Measurements from ENCODE around the gene KRTAP3-1. TPM values are rescaled to one million over a fixed set of nuclear protein-coding genes. Genes with fewer than 3 reads are reported as not detected.

The KRTAP3-1 gene
- total RNA-seq, 1 donor from 2014 or later = not detected

DNA sequence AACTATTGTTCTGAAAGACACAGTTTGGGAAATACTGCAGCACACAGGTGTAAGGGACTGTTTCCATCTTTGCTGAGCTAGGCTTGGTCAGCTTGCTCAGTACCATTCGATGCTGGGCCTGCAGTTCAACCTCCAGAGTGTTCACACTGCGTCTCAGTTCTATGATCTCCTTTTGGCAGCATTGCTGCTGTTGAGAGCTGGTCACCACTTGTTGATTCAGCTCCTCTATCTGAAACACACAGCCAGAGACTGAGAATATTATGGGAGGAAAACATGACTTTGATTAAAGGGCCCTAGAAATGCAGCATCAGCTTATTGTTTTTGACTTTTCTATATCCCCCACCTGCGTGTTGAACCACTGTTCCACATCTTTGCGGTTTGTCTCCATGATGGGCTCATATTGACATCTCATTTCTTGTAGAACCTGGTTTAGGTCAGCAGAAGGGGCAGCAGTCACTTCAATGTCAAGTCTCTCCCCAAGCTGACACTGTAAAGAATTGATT lies 46.8 kb downstream of the KRTAP3-1 start:
- H3K27me3 ChIP-seq = no peaks in the 10 kb centered on the region
- H3K9me3 ChIP-seq (ENCODE audit: low read depth) = no peaks in the 10 kb centered on the region
- no peaks in the 10 kb centered on the region for H4K20me1 ChIP-seq (ENCODE audit: low read depth)
- no peak overlapping the region for H2AFZ ChIP-seq (replicated peaks)
- no peak overlapping the region for H3K9ac ChIP-seq
- no peak for DNase-seq (ENCODE audit: low spot score)
- TF ChIP-seq EZH2phosphoT487 (IDR thresholded peaks at IDR 0.05) = no peak
- TF ChIP-seq, protein P1, sequence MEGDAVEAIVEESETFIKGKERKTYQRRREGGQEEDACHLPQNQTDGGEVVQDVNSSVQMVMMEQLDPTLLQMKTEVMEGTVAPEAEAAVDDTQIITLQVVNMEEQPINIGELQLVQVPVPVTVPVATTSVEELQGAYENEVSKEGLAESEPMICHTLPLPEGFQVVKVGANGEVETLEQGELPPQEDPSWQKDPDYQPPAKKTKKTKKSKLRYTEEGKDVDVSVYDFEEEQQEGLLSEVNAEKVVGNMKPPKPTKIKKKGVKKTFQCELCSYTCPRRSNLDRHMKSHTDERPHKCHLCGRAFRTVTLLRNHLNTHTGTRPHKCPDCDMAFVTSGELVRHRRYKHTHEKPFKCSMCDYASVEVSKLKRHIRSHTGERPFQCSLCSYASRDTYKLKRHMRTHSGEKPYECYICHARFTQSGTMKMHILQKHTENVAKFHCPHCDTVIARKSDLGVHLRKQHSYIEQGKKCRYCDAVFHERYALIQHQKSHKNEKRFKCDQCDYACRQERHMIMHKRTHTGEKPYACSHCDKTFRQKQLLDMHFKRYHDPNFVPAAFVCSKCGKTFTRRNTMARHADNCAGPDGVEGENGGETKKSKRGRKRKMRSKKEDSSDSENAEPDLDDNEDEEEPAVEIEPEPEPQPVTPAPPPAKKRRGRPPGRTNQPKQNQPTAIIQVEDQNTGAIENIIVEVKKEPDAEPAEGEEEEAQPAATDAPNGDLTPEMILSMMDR (IDR thresholded peaks at IDR 0.05) = no peak
- TF ChIP-seq EZH2 (IDR thresholded peaks at IDR 0.05) = no peak
- no peaks in the 10 kb centered on the region for H3K36me3 ChIP-seq
- Mint-ChIP-seq H3K27me3 (ENCODE audit: insufficient read depth, low read depth) (no peaks in the 10 kb centered on the region), H3K9me3 (no peaks in the 10 kb centered on the region), H3K36me3 (no peaks in the 10 kb centered on the region), H3K4me1 (no peaks in the 10 kb centered on the region), H3K27ac (no peak overlapping the region), H3K4me3 (no peak overlapping the region)
- H3K79me2 ChIP-seq (ENCODE audit: low read depth) = no peaks in the 10 kb centered on the region
- no peaks in the 10 kb centered on the region for H3K4me1 ChIP-seq
- no peaks in the 10 kb centered on the region for H3F3A ChIP-seq (ENCODE audit: low read depth)
- H3K4me3 ChIP-seq = no peak overlapping the region
- no peak overlapping the region for H3K27ac ChIP-seq
- H3K4me2 ChIP-seq = no peak overlapping the region

DNA sequence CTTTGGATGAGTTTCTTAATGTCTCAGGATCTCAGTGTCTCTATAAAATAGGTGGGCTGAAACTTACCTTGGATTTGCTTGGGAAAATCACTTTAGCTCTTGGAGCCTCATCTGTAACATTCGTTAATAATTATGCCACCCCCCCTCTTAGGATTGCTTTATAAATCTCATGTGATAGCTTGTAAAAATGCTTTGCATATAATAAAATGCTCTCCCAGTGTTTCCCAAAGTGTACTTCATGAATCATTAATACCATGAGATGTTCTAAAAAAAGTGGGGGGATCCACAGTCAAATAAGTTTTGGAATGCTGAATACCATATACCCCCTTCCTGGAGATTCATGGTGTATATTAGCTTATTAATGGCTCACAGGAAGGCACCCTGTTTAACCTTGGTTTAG lies 47.3 kb downstream of the KRTAP3-1 start:
- Histone ChIP-seq H3K9me3 (ENCODE audit: low read depth) (no peaks in the 10 kb centered on the region), H3K4me1 (no peaks in the 10 kb centered on the region), H3K4me2 (no peak overlapping the region), H3K36me3 (no peaks in the 10 kb centered on the region), H3K9ac (no peak overlapping the region), H3K27ac (no peak overlapping the region), H3K79me2 (ENCODE audit: low read depth) (no peaks in the 10 kb centered on the region), H3K4me3 (no peak overlapping the region), H2AFZ (replicated peaks) (no peak overlapping the region), H3F3A (ENCODE audit: low read depth) (no peaks in the 10 kb centered on the region), H4K20me1 (ENCODE audit: low read depth) (no peaks in the 10 kb centered on the region), H3K27me3 (no peaks in the 10 kb centered on the region)
- Mint-ChIP-seq H3K27ac (no peak overlapping the region), H3K4me3 (no peak overlapping the region), H3K4me1 (no peaks in the 10 kb centered on the region), H3K27me3 (ENCODE audit: insufficient read depth, low read depth) (no peaks in the 10 kb centered on the region), H3K9me3 (no peaks in the 10 kb centered on the region), H3K36me3 (no peaks in the 10 kb centered on the region)
- TF ChIP-seq EZH2 (IDR thresholded peaks at IDR 0.05) = no peak
- TF ChIP-seq, protein P1 (IDR thresholded peaks at IDR 0.05) = no peak
- no peak for DNase-seq (ENCODE audit: low spot score)

DNA sequence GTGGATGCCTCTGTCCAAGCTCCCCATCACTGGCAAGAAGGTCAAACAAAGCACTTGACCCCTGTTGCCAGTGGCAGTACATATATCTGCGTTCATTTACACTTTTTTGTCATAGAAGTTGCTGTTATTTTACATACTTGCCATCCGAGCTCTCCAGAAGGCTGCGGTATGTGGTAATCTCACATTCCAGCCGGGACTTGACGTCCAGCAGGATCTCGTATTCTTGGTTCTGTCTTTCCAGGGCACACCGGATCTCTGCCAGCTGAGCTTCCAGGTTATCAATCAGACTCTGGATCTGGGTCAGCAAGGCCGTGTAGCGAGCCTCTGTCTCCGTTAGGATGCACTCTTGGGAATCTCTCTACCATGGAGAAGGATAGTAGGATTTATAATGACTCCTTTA lies 48.8 kb downstream of the KRTAP3-1 start:
- no peak for DNase-seq (ENCODE audit: low spot score)
- no peak overlapping the region for H3K27ac ChIP-seq
- H3K4me2 ChIP-seq = no peak overlapping the region
- no peaks in the 10 kb centered on the region for H3K4me1 ChIP-seq
- H3F3A ChIP-seq (ENCODE audit: low read depth) = no peaks in the 10 kb centered on the region
- Mint-ChIP-seq H3K4me1 (no peaks in the 10 kb centered on the region), H3K27ac (no peak overlapping the region), H3K4me3 (no peak overlapping the region), H3K27me3 (ENCODE audit: insufficient read depth, low read depth) (no peaks in the 10 kb centered on the region), H3K36me3 (no peaks in the 10 kb centered on the region), H3K9me3 (no peaks in the 10 kb centered on the region)
- H3K27me3 ChIP-seq = no peaks in the 10 kb centered on the region
- H3K9me3 ChIP-seq (ENCODE audit: low read depth) = no peaks in the 10 kb centered on the region
- H3K79me2 ChIP-seq (ENCODE audit: low read depth) = no peaks in the 10 kb centered on the region
- H4K20me1 ChIP-seq (ENCODE audit: low read depth) = no peaks in the 10 kb centered on the region
- no peak overlapping the region for H3K9ac ChIP-seq
- H2AFZ ChIP-seq (replicated peaks) = no peak overlapping the region
- H3K4me3 ChIP-seq = no peak overlapping the region
- no peaks in the 10 kb centered on the region for H3K36me3 ChIP-seq
- TF ChIP-seq, protein P1 (IDR thresholded peaks at IDR 0.05) = no peak
- no peak for TF ChIP-seq EZH2phosphoT487 (IDR thresholded peaks at IDR 0.05)
- TF ChIP-seq EZH2 (IDR thresholded peaks at IDR 0.05) = no peak

Small RNA genes lying within 50 kb of the gene (small RNA-seq; reads per million reads assigned to genes)
- not detected for gene KRTAP3-4P

Other genes starting within 250 kb of the KRTAP3-1 start
- gene KRT26, start 236.9 kb downstream of the KRTAP3-1 start, total RNA-seq (ENCODE audit: low replicate concordance) = not detected in 2 replicates
- gene KRT27, start 226.6 kb downstream of the KRTAP3-1 start, total RNA-seq (ENCODE audit: low replicate concordance) = not detected in 2 replicates
- not detected in 2 replicates for gene KRT28, start 209.2 kb downstream of the KRTAP3-1 start, total RNA-seq (ENCODE audit: low replicate concordance)
- gene KRT10, start 186.5 kb downstream of the KRTAP3-1 start, total RNA-seq (ENCODE audit: low replicate concordance) = 7.5 and 19.3 TPM in 2 replicates
- gene KRT12, start 141.9 kb downstream of the KRTAP3-1 start, total RNA-seq (ENCODE audit: low replicate concordance) = not detected in 2 replicates
- not detected in 2 replicates for gene KRT20, start 123.9 kb downstream of the KRTAP3-1 start, total RNA-seq (ENCODE audit: low replicate concordance)
- 0.60 TPM in 1 of 2 replicates, not detected in the other for gene KRT23, start 71.5 kb downstream of the KRTAP3-1 start, total RNA-seq (ENCODE audit: low replicate concordance)
- not detected in 2 replicates for gene KRT39, start 42.2 kb downstream of the KRTAP3-1 start, total RNA-seq (ENCODE audit: low replicate concordance)
- not detected in 2 replicates for gene KRT40, start 24.8 kb downstream of the KRTAP3-1 start, total RNA-seq (ENCODE audit: low replicate concordance)
- not detected in 2 replicates for gene KRTAP3-3, start 15.0 kb downstream of the KRTAP3-1 start, total RNA-seq (ENCODE audit: low replicate concordance)
- gene KRTAP3-2, start 9.2 kb downstream of the KRTAP3-1 start, total RNA-seq (ENCODE audit: low replicate concordance) = not detected in 2 replicates
- gene KRTAP1-5, start 18.1 kb upstream of the KRTAP3-1 start, total RNA-seq (ENCODE audit: low replicate concordance) = not detected in 2 replicates
- not detected in 2 replicates for gene KRTAP1-4, start 21.1 kb upstream of the KRTAP3-1 start, total RNA-seq (ENCODE audit: low replicate concordance)
- not detected in 2 replicates for gene KRTAP1-3, start 25.7 kb upstream of the KRTAP3-1 start, total RNA-seq (ENCODE audit: low replicate concordance)
- gene KRTAP1-1, start 32.3 kb upstream of the KRTAP3-1 start, total RNA-seq (ENCODE audit: low replicate concordance) = not detected in 2 replicates
- gene KRTAP2-1, start 38.2 kb upstream of the KRTAP3-1 start, total RNA-seq (ENCODE audit: low replicate concordance) = not detected in 2 replicates
- gene KRTAP2-2, start 46.1 kb upstream of the KRTAP3-1 start, total RNA-seq (ENCODE audit: low replicate concordance) = not detected in 2 replicates
- gene KRTAP2-3, start 51.0 kb upstream of the KRTAP3-1 start, total RNA-seq (ENCODE audit: low replicate concordance) = not detected in 2 replicates
- gene KRTAP2-4, start 56.8 kb upstream of the KRTAP3-1 start, total RNA-seq (ENCODE audit: low replicate concordance) = not detected in 2 replicates
- not detected in 2 replicates for gene KRTAP4-7, start 75.0 kb upstream of the KRTAP3-1 start, total RNA-seq (ENCODE audit: low replicate concordance)
- not detected in 2 replicates for gene KRTAP4-8, start 89.0 kb upstream of the KRTAP3-1 start, total RNA-seq (ENCODE audit: low replicate concordance)
- not detected in 2 replicates for gene KRTAP4-16, start 93.1 kb upstream of the KRTAP3-1 start, total RNA-seq (ENCODE audit: low replicate concordance)
- not detected in 2 replicates for gene KRTAP4-9, start 96.3 kb upstream of the KRTAP3-1 start, total RNA-seq (ENCODE audit: low replicate concordance)
- gene KRTAP4-11, start 109.2 kb upstream of the KRTAP3-1 start, total RNA-seq (ENCODE audit: low replicate concordance) = not detected in 2 replicates
- not detected in 2 replicates for gene KRTAP4-12, start 115.1 kb upstream of the KRTAP3-1 start, total RNA-seq (ENCODE audit: low replicate concordance)
- gene KRTAP4-6, start 131.4 kb upstream of the KRTAP3-1 start, total RNA-seq (ENCODE audit: low replicate concordance) = not detected in 2 replicates
- not detected in 2 replicates for gene KRTAP4-5, start 140.7 kb upstream of the KRTAP3-1 start, total RNA-seq (ENCODE audit: low replicate concordance)
- gene KRTAP4-4, start 151.6 kb upstream of the KRTAP3-1 start, total RNA-seq (ENCODE audit: low replicate concordance) = not detected in 2 replicates
- not detected in 2 replicates for gene KRTAP4-3, start 159.1 kb upstream of the KRTAP3-1 start, total RNA-seq (ENCODE audit: low replicate concordance)
- gene KRTAP4-2, start 169.1 kb upstream of the KRTAP3-1 start, total RNA-seq (ENCODE audit: low replicate concordance) = not detected in 2 replicates
- 0.12 TPM in 1 of 2 replicates, not detected in the other for gene KRTAP4-1, start 175.8 kb upstream of the KRTAP3-1 start, total RNA-seq (ENCODE audit: low replicate concordance)
- gene KRTAP9-1, start 180.8 kb upstream of the KRTAP3-1 start, total RNA-seq (ENCODE audit: low replicate concordance) = not detected in 2 replicates
- gene KRTAP9-2, start 217.5 kb upstream of the KRTAP3-1 start, total RNA-seq (ENCODE audit: low replicate concordance) = not detected in 2 replicates
- gene KRTAP9-3, start 223.3 kb upstream of the KRTAP3-1 start, total RNA-seq (ENCODE audit: low replicate concordance) = not detected in 2 replicates
- gene KRTAP9-8, start 228.9 kb upstream of the KRTAP3-1 start, total RNA-seq (ENCODE audit: low replicate concordance) = not detected in 2 replicates
- gene KRTAP9-4, start 240.6 kb upstream of the KRTAP3-1 start, total RNA-seq (ENCODE audit: low replicate concordance) = not detected in 2 replicates
- gene KRTAP9-9, start 246.3 kb upstream of the KRTAP3-1 start, total RNA-seq (ENCODE audit: low replicate concordance) = not detected in 2 replicates

All from neural progenitor cell (in vitro differentiated cells).